Activated CD8-positive, alpha-beta memory T cell treated with anti-CD3 and anti-CD28 coated beads, Interleukin-2, amount 50 U/mL, for 1 hour (primary cell): ENCODE measurements around the gene ANKRD53.

Experiments
- DNase-seq: peaks from one replicate; pipeline ENCODE4 v3.0.0-alpha.2; 2020; ENCODE audit errors: extremely low read depth

Gene ANKRD53, protein sequence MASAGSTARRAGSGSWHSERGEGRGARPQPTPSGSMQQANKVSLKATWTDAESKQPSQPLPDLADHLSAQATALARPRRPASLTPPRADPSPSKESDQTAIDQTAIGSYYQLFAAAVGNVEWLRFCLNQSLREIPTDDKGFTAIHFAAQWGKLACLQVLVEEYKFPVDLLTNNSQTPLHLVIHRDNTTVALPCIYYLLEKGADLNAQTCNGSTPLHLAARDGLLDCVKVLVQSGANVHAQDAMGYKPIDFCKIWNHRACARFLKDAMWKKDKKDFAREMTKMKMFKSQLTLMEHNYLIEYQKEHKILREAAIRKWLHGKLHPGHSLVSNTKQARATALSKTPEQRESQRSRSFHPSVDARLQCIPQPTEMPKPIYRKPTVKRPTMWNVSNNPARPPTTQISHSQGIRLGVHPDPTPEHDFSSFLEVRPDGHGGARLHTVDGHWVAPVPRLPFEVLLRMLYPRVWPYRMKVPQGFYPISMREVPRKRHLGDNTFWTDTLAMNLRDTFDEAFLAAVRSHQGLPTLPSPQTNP

DNA sequence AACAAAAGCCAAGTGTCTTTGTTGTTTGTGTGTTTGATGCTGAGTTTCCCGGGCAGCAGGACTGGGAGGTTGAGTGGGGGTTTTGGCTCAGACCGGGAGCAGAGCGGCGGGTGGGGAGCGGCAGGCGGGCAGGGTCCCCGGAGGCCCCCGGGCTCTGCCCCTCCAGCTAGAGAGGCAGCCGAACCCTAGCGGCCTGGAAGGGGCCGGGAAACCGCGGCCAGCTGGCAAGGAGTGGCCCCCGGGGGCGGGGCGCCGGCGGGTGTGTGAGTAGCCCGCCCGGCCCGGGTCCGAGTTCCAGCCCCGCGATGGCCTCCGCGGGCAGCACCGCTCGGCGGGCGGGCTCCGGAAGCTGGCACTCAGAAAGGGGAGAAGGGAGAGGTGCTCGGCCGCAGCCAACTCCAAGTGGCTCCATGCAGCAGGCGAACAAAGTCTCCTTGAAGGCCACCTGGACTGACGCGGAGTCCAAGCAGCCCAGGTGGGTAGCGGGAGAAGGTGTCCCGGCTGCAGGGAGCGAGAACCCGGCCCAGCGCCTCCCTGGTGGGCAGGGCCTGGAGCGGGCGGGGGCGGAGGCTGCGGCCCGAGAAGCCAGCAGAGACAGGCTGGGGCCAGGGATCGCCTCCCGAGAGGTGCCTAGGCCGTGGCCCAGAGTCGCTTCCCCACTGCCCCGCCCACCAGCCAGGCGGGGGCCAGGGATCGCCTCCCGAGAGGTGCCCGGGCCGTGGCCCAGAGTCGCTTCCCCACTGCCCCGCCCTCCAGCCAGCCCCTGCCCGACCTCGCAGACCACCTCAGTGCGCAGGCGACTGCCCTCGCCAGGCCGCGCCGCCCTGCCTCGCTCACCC is at the start of gene ANKRD53:
ANKRD53 (plus strand) TSS at position 290 of the 839 bp plus-strand sequence; CDS start at position 306, 16 bp downstream.
- DNase-seq: no peak

DNA sequence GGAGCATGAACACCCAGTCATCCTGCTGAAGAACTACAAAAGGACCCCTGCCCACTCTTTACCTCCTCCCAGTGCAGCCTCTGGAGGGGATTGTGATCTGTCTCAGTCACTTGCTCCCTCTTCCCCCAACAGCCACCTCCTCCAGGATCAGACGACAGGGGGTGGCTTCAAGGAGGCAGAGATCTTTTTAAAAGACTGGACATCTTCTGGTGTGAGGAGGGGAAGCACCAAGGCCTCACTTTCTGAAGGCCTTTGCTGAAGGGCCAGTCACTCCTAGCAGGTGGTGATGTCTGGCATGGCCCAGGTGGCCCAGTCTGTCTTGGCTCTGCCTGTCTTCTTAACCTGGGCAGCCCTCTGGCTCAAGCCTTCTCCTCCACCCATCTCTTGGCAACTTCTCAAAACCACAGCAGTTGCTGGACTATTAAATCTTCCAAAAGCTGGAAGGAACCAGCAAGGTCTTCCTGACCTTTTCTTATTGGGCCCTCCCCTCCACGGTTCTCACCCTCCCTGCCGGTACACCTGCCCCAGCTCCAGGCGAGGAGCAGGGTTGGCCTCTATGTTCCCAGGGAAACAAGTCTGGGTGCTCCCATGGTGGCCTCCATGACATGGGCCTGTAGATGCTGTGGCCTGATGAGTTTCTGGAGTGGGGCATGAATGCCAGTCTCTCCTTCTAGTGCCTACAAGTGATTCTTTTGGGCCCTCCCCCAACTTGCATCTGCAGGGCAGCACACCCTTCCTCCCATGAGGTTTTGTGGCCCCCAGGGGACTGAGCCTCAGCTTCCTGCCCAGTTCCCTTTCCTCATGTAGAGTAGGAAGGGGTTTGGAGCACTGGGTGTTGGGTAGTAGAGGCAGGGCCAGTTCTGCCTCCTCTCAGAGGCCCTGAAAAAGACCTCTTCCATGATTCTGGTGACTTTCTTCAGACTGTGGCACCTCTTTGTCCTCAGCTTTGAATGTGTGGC is 47.8 kb upstream of the ANKRD53 start:
- DNase-seq: no peak

DNA sequence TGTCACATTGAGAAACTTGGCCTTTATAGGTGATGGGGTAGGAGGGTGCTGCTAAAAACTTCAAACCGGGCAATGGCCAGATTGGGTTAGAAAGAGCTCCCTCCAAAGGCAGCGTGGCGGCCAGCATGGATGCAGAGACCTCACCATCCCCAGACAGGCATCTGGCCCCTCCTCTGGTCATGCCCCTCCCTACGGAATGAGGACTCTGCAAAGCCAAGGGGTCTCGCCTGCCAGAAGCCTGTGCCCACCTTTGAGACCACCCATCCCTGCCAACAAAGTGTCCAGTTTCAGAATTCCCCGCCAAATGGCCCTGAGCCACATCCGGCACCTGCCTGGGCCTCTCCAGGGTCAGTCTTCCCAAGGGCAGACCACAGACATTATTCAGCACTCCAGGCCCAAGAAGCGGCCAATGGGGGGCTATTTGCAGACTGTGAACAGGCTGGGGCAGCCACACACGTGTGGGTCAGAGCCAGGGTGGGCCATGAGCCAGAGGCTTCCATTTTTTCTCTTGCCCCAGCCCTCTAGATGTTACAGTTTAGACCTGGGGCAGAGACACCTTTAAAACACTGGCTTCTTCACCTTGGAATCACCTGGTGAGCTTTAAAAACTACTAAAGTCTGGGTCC is 46.9 kb upstream of the ANKRD53 start:
- no peak for DNase-seq

DNA sequence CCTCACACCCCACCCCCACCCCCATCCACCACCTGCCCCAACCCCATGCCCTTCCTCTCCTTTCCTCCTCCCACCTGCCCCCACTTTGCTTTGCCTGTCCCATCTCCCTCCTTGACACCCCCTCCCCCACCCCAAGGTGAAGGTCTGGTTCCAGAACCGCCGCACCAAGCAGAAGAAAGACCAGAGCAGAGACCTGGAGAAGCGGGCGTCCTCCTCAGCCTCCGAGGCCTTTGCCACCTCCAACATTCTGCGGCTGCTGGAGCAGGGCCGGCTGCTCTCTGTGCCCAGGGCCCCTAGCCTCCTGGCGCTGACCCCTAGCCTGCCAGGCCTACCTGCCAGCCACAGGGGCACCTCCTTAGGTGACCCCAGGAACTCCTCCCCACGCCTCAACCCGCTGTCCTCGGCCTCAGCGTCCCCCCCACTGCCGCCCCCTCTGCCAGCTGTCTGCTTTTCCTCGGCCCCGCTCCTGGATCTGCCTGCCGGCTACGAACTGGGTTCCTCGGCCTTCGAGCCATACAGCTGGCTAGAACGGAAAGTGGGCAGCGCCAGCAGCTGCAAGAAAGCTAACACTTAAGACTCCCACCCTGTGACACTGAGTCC is 45.7 kb upstream of the ANKRD53 start:
- no peak for DNase-seq

DNA sequence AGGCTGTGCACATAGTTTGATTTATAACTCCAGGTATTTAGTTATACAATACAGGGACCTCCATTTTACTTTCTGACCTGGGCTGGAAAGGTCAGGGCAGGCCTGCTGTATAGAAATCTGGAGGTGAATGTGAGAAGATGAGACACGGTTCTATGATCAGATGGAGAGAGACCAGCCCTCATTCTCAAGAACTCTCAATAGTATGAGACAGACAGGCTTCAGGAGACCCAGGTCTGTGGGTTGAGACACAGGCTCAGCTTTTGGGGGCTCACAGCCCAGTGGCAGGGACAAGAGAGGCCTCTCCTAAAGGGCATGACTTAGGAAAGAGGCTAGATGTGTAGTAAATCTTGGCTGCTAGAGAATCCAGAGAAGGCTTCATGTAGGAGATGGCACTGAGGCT is 43.4 kb upstream of the ANKRD53 start:
- no peak for DNase-seq

DNA sequence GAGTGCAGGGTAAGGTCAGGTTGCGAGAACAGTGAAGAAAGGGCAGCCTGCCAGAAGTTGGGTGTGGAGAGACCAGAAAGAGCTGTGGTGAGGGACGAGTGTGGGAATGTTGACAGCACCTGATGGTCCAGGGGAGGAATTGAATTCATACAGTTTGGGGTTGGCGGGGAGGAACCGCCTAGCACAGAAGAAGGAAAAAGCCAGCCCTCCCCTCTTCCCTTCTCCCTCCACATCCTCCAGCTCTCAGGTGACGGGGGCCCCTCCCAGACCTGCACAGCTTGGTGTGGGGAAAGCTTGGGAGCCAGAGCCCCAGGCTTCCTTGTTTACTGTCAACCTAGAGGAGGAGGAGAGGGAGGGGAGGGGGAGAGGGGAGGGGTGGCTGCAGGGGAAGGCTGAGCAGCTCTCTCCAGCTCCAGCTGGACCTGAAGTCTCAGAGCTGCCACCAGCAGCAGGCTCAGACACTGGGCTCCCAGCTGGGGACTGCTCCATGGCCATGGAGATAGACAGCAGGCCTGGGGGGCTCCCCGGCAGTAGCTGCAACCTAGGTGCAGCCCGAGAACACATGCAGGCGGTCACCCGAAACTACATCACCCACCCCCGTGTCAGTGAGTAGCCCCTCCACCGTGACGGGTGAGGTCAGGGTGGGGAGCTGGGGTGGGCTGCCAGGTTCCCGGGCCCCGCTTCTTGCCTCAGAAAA is 42.8 kb upstream of the ANKRD53 start, which contains the start of gene ATP6V1B1:
ATP6V1B1 (plus strand) TSS at position 433 of the 697 bp plus-strand sequence; CDS start at position 488, 55 bp downstream.
- no peak for DNase-seq

DNA sequence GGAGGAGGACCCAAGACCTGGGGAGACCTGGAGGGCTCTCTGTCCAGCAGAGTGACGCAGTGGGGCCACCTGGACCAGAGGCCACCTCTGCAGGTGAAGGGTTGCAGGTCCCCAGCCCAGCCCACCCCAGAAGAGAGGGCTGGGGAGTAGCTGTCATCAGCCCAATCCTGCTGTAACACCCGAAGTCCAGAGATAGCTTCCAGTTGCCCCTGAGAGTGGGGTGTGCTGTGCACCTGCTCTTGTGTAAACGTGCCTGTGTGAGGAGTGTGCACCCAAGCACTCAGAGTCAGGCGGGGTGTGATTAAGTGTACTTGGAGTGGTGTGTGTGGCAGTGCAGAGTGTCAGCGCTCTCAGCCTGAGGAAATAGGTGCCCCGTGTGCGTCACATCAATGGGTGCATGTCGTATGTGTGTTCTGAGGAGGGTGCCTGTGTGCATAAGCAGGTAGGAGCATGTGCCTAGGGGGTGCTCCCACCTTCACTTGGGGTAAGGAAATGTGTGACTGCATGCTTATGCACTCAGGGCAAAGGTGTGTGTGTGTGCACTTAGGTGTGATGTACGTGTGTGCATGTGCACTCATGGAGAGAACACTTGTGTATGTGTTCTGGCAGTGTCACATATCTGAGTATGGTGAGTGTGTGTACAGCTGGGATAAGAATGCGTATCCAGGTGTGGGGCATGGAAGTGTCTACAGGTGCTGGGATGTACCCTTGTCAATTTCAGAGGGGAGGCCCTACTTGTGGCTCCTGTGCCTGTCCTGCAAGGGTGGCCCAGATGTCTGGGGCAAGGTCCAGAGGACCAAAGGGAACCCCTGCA is 42.1 kb upstream of the ANKRD53 start:
- no peak for DNase-seq

DNA sequence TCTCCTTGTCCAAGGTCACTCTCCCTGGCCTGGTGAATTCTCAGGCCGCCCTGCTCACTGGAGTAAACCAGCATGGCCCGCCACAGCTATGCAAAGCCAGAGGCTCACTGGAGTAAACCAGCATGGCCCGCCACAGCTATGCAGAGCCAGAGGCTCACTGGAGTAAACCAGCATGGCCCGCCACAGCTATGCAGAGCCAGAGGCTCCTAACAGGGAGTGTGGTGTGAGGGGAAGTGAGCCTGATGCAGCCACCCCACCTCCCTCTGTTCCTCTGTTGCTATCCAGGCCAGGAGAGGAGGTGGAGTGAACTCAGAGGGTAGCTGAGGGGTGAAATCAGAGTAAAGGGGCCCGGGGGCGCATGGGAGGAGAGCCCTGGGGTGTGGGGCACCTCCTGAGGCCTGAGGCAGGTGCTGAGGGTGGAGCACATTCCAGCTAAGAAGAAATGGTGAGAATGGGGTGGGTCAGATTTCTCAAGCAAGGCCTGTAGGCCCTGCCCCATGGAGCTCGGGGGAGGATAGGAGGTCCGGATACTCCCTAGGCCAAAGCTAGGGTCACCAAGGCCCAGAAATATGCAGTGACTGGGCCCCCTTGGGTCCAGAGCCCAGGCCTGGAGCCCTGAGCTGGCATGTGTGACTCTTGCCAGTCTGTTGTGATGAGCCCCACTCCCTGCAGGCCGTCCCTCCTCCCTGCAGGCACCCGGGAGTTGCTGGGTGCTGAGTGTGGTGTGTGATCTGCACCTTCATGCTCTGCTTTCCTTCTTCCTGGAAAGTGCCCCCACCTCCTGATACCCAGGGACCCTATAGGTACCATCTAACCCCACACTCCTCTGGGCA is 41.2 kb upstream of the ANKRD53 start:
- DNase-seq: no peak

DNA sequence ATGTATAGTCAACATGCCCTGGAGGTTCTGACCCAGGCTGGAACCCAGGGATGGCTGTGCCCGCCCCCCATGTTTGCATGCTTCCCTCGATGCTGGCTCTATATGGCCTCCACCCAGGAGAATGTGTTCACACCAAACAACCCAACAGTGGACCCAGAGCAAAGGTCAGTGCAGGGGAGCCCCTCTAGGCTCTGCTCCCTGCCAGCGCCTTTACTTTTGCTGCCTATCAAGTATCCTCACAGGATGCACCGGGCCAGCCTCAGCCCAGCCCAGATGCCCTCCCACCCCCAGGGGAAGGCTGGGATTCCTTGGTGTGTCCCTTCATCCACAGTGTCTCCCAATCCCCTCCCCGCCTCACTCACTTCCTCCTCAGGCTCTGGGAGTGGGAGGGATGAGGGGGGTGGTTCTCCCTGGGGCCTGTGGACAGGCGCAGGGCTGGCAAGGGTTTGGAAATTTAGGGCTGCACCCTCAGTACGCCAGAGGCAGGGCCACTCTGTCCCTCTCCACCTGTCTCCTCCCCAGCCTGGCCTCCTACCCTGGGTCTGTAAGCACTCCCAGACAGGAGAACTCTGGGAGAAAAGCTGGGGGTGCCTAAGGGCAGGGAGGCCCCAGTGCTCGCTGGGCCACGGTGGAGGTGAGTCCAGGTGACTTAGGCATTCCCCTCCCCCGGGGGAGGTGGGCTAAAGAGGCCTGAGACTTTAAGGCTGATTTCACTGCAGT is 40.4 kb upstream of the ANKRD53 start:
- DNase-seq: no peak

DNA sequence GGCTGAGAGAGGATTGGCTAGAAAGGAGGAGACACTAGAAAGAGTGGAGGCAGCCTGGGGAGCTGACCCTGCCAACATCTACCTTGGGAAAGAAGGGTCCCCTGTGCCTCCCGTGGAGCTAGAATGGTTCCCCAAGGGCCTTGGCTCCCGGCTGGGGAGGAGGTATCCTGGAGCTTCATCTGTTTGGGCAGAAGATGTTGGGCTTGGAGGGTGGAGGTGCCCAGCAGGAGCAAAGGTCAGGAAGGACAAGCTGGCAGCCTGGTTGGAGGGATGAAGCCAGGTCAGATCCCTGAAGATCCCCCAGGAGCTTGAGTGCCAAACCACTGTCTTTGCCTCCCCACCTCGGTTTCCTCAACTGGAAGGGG is 39.9 kb upstream of the ANKRD53 start:
- DNase-seq: no peak

DNA sequence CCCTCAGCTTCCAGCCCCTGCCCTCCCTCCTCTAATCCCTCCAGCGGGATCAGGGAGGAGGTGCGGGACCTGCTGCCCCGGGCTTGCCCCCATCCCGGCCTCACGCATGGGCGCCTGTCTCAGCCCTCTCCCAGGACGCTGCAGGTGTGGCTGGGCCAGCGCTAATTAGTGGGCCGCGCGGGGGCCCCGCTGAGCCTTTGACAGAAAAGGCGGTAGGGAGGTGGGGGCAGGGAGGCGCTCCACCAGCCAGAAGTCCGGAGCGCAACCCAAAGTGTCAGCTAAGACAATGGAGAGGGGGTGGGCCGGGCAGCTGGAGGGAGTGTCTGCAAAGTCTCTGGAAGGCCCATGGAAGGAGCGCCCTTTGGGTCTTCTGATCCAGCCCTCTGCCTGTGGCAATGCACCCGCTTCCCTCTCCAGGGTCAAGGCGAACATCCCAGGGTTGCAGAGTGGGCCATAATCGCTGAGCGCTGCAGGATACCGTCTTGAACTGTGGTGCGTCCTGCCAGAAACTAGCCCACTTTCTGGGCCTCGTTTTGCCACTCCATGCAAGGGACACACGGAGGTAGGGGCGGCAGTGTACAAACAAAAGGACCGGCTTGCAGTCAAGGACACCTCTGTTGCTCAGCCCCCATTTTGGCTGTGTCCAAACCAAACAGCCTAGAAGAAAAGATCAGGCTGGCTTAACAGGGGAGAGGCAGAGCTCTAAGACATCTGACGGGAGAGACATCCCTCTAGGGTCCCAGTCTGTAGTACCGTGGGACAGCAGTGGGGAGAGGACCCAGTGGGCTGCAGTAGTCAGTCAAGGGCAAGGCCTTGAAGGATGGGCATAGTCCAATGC is 39.2 kb upstream of the ANKRD53 start:
- DNase-seq: no peak

DNA sequence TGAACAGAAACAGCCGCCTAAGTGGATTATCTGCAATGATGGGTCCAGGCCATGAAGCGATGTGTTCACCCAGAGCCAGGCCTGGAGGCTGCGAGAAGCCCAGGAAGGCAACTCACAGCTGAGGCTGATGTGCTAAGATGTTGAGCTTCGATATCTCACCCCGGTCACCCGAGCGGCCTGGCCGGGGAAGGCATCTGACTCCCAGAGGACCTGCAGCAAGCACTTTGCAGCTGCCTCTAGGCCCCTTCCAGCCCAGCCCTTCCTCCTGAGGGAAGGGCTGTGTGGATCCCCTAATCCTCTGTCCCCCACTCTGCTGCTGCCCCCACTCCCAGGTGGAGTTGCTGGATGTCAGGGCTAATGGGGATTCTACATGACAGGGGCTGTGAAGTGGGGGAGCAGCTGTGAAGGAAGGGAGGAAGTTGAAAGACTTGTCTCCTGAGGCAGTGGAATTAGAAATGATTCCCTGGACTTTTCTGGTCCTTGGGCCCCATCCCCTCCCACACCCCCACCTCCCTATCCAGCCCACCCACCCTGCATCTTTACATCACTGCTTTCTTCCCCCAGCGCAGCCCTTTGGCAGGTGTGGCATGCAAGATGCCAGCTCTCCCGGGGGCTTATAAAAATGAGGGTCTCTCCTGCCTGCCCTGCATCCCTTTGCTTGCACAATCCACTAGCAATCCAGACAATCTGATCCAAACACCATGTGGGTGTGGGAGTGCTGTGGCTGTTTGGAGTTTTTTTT is 38.4 kb upstream of the ANKRD53 start:
- no peak for DNase-seq

DNA sequence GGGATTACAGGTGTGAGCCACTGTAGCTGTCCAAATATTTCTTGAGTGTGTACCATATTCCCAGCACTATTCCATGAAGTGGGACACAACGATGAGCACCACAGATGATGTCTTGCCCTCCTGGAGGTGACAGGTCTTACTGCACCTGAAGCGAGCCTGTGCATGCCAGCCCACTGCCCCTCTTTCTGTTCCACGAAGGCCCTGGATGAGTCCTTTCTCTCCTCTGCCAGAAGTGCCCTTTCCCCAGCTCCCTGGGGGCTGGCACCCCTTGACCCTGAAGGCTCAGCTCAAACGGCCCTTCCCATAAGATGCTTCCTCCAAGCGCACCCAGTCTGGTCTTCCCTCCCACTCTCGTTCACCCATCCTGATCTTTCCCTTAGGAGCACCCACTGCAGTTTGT is 37.2 kb upstream of the ANKRD53 start:
- DNase-seq: no peak

DNA sequence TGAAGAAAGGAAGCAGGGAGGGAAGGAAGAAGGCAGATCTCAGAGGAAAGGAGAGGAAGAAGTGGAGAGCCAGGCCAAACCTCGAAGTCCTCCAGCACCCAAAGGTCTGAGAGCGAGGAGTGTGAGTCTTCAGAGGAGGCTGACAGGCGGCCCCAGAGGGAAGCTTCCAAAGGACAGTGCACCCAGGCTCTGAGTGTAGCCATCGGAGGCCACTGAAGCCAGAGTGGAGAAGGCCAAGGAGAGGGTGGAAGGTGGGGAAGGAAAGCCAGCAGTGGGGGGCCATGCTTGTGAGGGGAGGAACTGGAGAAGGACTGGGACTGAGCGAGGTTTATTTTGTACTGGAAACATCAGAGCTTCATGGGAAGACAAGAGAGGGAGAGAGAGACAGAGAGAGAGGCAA is 36.7 kb upstream of the ANKRD53 start:
- DNase-seq: no peak

DNA sequence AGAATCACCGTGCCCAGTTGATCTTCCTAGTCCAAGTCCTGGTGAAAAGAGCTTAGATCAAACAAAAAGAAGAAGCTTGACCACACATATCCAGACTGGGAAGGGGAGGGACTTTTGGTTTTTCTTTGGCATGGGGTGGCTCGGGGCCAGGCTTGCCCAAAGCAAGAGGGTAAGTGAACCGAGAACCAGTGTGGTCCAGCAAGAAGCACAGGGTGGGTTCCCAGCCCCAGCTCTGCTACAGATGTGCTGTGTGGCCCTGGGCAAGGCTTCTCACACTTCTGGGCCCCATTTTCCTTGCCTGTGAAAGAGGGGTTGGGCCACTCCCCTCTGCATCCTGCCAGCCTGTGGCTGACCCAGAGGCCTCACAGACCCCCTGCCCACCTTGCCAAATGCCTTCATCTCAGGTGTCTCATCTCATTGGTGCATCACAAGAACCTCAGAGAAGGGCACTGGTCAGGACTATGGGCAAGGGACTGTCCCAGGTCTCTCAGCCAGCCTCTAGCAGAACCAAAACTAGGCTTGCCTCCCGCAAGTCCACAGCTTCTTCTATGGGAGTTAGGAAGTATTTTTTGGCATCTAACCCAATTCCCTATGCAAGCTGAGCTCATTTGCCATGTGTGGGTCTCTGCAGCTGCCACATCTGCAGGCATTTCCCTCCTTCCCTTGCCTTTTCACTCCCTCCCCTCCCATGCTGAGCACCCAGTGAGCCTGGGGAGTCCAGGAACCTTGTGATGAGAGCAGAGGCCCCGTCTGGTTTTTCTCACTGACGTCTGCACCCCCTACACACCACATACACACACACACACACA is 35.8 kb upstream of the ANKRD53 start:
- DNase-seq: no peak
